Keratinocyte (primary cell): ENCODE results near the gene CCT2.

Experiments
- CTCF ChIP-seq, 3 experiments: IDR thresholded peaks in 1 of 3; conservative IDR thresholded peaks in 1 of 3; optimal IDR thresholded peaks in 1 of 3; 2 replicates in 2 of 3; 3 replicates in 1 of 3; pipeline versions ENCODE3 to v1.5.1; 2011; ENCODE audit warnings: low read length in 3 of 3, mild to moderate bottlenecking in 3 of 3, moderate library complexity in 2 of 3, control low read depth in 1 of 3, inconsistent platforms in 1 of 3; ENCODE audit not compliant: insufficient read depth in 2 of 3; ENCODE audit errors: extremely low read depth in 1 of 3
- EZH2 ChIP-seq: IDR thresholded peaks from one replicate; pipeline ENCODE4 v1.6.1; 2012; ENCODE audit warnings: inconsistent platforms, mild to moderate bottlenecking, low read length, moderate library complexity

- TF ChIP-seq CTCF (optimal IDR thresholded peaks at IDR 0.05 in 1 of 3, IDR thresholded peaks at IDR 0.05 in 1 of 3, conservative IDR thresholded peaks at IDR 0.05 in 1 of 3; ENCODE audit: extremely low read depth in 1 of 3, insufficient read depth in 2 of 3, low read length in 3 of 3) (no peak), EZH2 (no peak)
Measured at GRCh38 chr12:69563166-69563762, 22.0 kb upstream of the CCT2 start.
